Thoracic aorta (tissue), 2 donors: ENCODE data around the gene USH2A. TPM values are rescaled to one million over a fixed set of nuclear protein-coding genes. Genes with fewer than 3 reads are reported as not detected.

ENCODE experiments used
- ATAC-seq: fragments of 150-250 bp; one replicate; pipeline ENCODE4 v1.8.0; 2017; ENCODE audit warnings: low read depth; ENCODE audit not compliant: insufficient number of reproducible peaks, low FRiP score
- DNase-seq: peaks from one replicate; pipeline ENCODE4 v3.0.0-alpha.2; 2020; ENCODE audit warnings: low spot score
- H3K27ac ChIP-seq, 2 donors: fragments of 200-600 bp; sonication (generic); 1 replicate in 1 of 2; 2 replicates in 1 of 2; pipeline ENCODE4 v1.5.1; 2016; ENCODE audit warnings: mild to moderate bottlenecking in 2 of 2, moderate library complexity in 2 of 2
- H3K27me3 ChIP-seq: fragments of 200-600 bp; sonication (generic); replicated peaks from 2 replicates; pipeline ENCODE4 v1.6.0; 2016; ENCODE audit warnings: mild to moderate bottlenecking; ENCODE audit not compliant: insufficient read depth
- H3K36me3 ChIP-seq: fragments of 200-600 bp; sonication (generic); one replicate; pipeline ENCODE4 v1.5.1; 2016
- H3K4me1 ChIP-seq, 2 donors: fragments of 200-600 bp; sonication (generic); 1 replicate in 1 of 2; 2 replicates in 1 of 2; pipeline versions ENCODE4 v1.5.1 to v1.6.0; 2016; ENCODE audit warnings: low read depth in 2 of 2, mild to moderate bottlenecking in 1 of 2; ENCODE audit not compliant: control insufficient read depth in 1 of 2
- H3K4me3 ChIP-seq: fragments of 200-600 bp; sonication (generic); 2 replicates; pipeline ENCODE4 v1.5.1; 2016; ENCODE audit warnings: mild to moderate bottlenecking
- H3K9me3 ChIP-seq: fragments of 200-600 bp; sonication (generic); 2 replicates; pipeline ENCODE4 v1.5.1; 2016
- total RNA-seq, 2 donors: library from RNA; depleted of rRNA; stranded (reverse); fragments of >200 nt; gene quantifications; one replicate each; pipeline versions ENCODE4 v1.1.0 to v1.2.3, GENCODE V29; 2016
- TF ChIP-seq, protein P1 (sequence below): fragments of 200-600 bp; sonication (generic); IDR thresholded peaks from one replicate; pipeline ENCODE4 v1.5.1; 2019; ENCODE audit warnings: antibody characterized with exemption

USH2A gene
- total RNA-seq, 2 donors from 2014 or later, result not detected

DNA sequence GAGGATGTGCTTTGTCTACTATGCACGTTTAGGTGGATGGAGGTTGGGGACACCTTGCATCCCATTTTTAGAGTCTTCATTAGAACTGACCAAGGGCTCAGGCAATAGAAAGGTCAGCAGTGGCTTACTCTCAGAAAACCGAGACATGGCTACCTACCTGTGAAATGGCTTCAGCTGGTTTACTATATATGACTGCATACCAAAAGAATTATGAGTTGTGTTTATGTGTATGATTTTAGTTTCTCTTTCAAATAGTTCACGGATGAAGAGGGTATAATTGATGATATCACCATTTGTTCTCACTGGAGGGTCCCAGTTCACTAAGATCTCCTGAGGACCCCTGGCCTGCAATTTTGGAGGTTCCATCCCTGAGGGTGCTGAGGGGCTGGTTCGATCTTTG, 749.3 kb downstream of the USH2A start:
- Histone ChIP-seq H3K27me3 (no peaks in the 10 kb centered on the region), H3K4me3 (no peak overlapping the region), H3K9me3 (no peaks in the 10 kb centered on the region), H3K27ac (no peak overlapping the region), H3K4me1 (peaks cover 3 to 9% of the 10 kb centered on the region in 2 donors), H3K36me3 (no peaks in the 10 kb centered on the region)
- TF ChIP-seq, protein P1, sequence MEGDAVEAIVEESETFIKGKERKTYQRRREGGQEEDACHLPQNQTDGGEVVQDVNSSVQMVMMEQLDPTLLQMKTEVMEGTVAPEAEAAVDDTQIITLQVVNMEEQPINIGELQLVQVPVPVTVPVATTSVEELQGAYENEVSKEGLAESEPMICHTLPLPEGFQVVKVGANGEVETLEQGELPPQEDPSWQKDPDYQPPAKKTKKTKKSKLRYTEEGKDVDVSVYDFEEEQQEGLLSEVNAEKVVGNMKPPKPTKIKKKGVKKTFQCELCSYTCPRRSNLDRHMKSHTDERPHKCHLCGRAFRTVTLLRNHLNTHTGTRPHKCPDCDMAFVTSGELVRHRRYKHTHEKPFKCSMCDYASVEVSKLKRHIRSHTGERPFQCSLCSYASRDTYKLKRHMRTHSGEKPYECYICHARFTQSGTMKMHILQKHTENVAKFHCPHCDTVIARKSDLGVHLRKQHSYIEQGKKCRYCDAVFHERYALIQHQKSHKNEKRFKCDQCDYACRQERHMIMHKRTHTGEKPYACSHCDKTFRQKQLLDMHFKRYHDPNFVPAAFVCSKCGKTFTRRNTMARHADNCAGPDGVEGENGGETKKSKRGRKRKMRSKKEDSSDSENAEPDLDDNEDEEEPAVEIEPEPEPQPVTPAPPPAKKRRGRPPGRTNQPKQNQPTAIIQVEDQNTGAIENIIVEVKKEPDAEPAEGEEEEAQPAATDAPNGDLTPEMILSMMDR, result no peak
- no peak for DNase-seq
- ATAC-seq, result no peak

DNA sequence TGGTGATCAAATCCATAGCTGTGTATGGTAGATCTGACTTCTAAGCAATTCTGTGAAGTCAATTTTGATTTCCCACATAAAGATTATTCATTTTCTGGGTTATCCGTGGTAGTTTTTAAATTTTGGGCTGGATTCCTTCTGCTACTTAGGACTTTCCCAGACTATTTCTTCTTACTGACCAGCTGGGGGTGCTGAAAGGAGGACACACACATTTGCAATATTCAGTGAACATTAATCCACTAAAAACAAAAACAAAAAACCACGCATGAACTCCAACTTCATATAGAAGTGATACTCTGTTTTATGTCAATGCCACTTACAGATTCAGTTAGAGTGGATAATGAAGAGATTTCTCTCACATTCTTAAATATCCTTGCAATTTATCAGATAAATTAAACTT, 750.8 kb downstream of the USH2A start:
- TF ChIP-seq, protein P1, result no peak
- Histone ChIP-seq H3K4me1 (peaks cover 3 to 9% of the 10 kb centered on the region in 2 donors), H3K9me3 (no peaks in the 10 kb centered on the region), H3K27ac (no peak overlapping the region), H3K27me3 (no peaks in the 10 kb centered on the region), H3K4me3 (no peak overlapping the region), H3K36me3 (no peaks in the 10 kb centered on the region)
- ATAC-seq, result no peak
- no peak for DNase-seq

DNA sequence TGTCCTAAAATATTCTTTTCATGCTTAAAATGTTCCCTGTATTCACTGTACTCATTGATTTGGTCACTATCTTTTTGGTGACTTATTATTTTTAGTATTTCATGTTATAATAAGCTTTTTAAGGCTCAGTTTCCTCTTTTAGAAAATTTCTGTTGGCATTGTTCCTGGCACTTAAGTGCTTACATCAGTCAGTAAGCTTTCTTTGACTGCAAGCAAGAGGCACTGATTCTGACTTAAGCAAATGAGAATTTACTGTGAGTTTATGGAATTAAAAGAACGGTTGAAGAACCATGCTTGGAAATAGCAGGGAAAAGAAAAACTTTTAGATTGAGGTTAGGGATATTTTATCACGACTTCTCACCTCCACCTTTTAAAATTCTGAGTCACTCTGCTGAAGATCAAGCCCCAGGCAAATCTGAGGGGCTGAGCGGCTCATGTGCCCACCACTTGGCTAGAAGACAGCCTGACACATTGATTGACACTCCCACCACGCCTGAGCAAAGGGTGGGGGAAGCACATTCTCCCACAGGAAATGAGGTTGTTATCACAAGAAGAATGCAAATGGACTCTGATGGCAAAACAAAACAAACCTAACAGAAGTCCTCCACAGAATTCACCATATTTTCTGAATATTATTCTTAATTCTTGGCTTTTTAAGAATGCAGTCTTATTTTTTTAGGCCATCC, 753.3 kb downstream of the USH2A start:
- DNase-seq (no peak), ATAC-seq (no peak)
- H3K36me3 ChIP-seq, result no peaks in the 10 kb centered on the region
- no peaks in the 10 kb centered on the region for H3K9me3 ChIP-seq
- no peak overlapping the region for H3K27ac ChIP-seq
- peaks cover 3 to 9% of the 10 kb centered on the region in 2 donors for H3K4me1 ChIP-seq
- no peaks in the 10 kb centered on the region for H3K27me3 ChIP-seq
- TF ChIP-seq, protein P1, result no peak
- peak overlapping the region; percentile 2 for H3K4me3 ChIP-seq

DNA sequence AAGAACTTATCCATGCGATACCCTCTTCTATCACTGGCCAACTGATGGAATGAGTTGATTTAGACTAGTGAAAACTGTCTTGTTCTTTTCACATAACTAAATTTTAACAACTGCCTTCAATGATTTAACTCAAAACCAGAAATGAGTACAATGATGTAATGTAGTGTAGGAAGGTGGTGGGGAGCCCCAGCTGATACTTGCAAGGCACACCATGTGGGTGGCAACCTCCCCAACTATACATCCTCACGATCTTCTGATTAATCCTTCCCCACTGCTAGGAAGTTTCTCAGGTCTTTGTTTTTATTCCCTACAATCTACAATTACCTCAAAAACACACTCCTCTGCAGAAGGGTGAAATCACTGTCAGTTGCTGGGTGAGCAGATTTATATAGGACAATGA, 755.5 kb downstream of the USH2A start:
- Histone ChIP-seq H3K36me3 (no peaks in the 10 kb centered on the region), H3K27ac (no peak overlapping the region), H3K27me3 (no peaks in the 10 kb centered on the region), H3K4me1 (peaks cover 3 to 9% of the 10 kb centered on the region in 2 donors), H3K9me3 (no peaks in the 10 kb centered on the region), H3K4me3 (no peak overlapping the region)
- TF ChIP-seq, protein P1, result no peak
- DNase-seq (no peak), ATAC-seq (no peak)

DNA sequence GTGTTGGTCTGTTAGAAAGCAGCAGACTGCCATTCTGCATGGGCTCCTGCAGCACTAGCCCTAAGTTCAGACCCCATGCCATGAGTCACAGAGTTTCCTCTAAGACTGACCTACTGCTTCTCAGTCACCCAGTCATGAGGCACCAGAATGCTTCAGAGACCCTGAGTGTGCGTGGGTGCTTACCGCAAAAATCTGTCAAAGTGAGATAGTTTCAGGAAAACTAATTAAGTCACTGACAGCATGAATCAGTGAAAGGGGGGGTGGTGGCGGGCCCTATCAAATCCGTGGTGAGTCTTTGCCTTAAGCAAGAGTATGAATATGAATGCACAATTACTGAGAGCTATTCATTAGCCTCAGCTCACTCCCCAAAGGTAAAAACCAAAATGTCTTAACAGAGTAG, 758.0 kb downstream of the USH2A start:
- ATAC-seq (no peak), DNase-seq (no peak)
- H3K36me3 ChIP-seq, result no peaks in the 10 kb centered on the region
- peaks cover 2 to 6% of the 10 kb centered on the region in 2 donors for H3K4me1 ChIP-seq
- TF ChIP-seq, protein P1, result no peak
- no peaks in the 10 kb centered on the region for H3K9me3 ChIP-seq
- no peak overlapping the region for H3K27ac ChIP-seq
- no peaks in the 10 kb centered on the region for H3K27me3 ChIP-seq
- no peak overlapping the region for H3K4me3 ChIP-seq
